Neuronal stem cell (in vitro differentiated cells): ENCODE data around the gene TF. TPM values are rescaled to one million over a fixed set of nuclear protein-coding genes. Genes with fewer than 3 reads are reported as not detected.

ENCODE experiments used
- DNase-seq: peaks from one replicate; pipeline ENCODE4 v3.0.0-alpha.2; 2013; ENCODE audit warnings: low spot score
- H2AFZ ChIP-seq: one replicate; pipeline ENCODE4 v1.6.1; 2013; ENCODE audit warnings: mild to moderate bottlenecking, low read length, inconsistent platforms
- H2AK5ac ChIP-seq: 2 replicates; pipeline ENCODE4 v1.6.1; 2013; ENCODE audit warnings: low read depth, mild to moderate bottlenecking, inconsistent platforms, low read length, moderate library complexity, mixed read lengths
- H2BK120ac ChIP-seq: 2 replicates; pipeline ENCODE4 v1.6.1; 2013; ENCODE audit warnings: low read depth, mild to moderate bottlenecking, inconsistent platforms, low read length, moderate library complexity, mixed read lengths
- H2BK12ac ChIP-seq: one replicate; pipeline ENCODE4 v1.6.1; 2013; ENCODE audit warnings: low read length, inconsistent platforms
- H2BK15ac ChIP-seq: 2 replicates; pipeline ENCODE4 v1.6.1; 2013; ENCODE audit warnings: mild to moderate bottlenecking, low read length, inconsistent platforms, mixed read lengths
- H2BK5ac ChIP-seq: one replicate; pipeline ENCODE4 v1.6.1; 2013; ENCODE audit warnings: inconsistent platforms, mild to moderate bottlenecking, low read length, moderate library complexity
- H3K14ac ChIP-seq: one replicate; pipeline ENCODE4 v1.6.1; 2013; ENCODE audit warnings: low read length, inconsistent platforms
- H3K18ac ChIP-seq: 2 replicates; pipeline ENCODE4 v1.6.1; 2013; ENCODE audit warnings: low read length, inconsistent platforms
- H3K23ac ChIP-seq: 2 replicates; pipeline ENCODE4 v1.6.1; 2013; ENCODE audit warnings: low read depth, mild to moderate bottlenecking, mixed read lengths, low read length, inconsistent platforms; ENCODE audit not compliant: poor library complexity
- H3K27ac ChIP-seq: replicated peaks from 3 replicates; pipeline ENCODE4 v1.5.1; 2013; ENCODE audit warnings: low read length, inconsistent platforms
- H3K27me3 ChIP-seq, 3 experiments: 2 replicates each; pipeline ENCODE4 v1.6.1; 2013; ENCODE audit warnings: low read length in 3 of 3, mild to moderate bottlenecking in 2 of 3, inconsistent platforms in 1 of 3, low read depth in 1 of 3, mixed read lengths in 1 of 3, moderate library complexity in 1 of 3; ENCODE audit not compliant: control insufficient read depth in 3 of 3, insufficient read depth in 3 of 3
- H3K36me3 ChIP-seq, 2 donors: replicated peaks in 1 of 2; 2 replicates each; pipeline ENCODE4 v1.6.1; 2013; ENCODE audit warnings: low read length in 2 of 2; ENCODE audit not compliant: control insufficient read depth in 2 of 2, insufficient read depth in 2 of 2
- H3K4ac ChIP-seq: 2 replicates; pipeline ENCODE4 v1.6.1; 2013; ENCODE audit warnings: inconsistent platforms, mild to moderate bottlenecking, low read length, moderate library complexity
- H3K4me1 ChIP-seq, 2 donors: 1 replicate in 1 of 2; 2 replicates in 1 of 2; pipeline ENCODE4 v1.6.1; 2013; ENCODE audit warnings: low read length in 2 of 2, low read depth in 1 of 2; ENCODE audit not compliant: control insufficient read depth in 2 of 2, insufficient read depth in 1 of 2
- H3K4me2 ChIP-seq: one replicate; pipeline ENCODE4 v1.6.1; 2013; ENCODE audit warnings: mild to moderate bottlenecking, low read length, inconsistent platforms; ENCODE audit not compliant: insufficient read depth, poor library complexity, severe bottlenecking
- H3K4me3 ChIP-seq, 2 donors: 2 replicates each; pipeline ENCODE4 v1.5.1; 2013; ENCODE audit warnings: low read length in 2 of 2, mild to moderate bottlenecking in 2 of 2, inconsistent platforms in 1 of 2, moderate library complexity in 1 of 2
- H3K79me1 ChIP-seq: one replicate; pipeline ENCODE4 v1.6.1; 2013; ENCODE audit warnings: low read depth, mild to moderate bottlenecking, inconsistent platforms, low read length, moderate library complexity
- H3K9ac ChIP-seq: one replicate; pipeline ENCODE4 v1.6.1; 2013; ENCODE audit warnings: mild to moderate bottlenecking, low read depth, low read length, inconsistent platforms; ENCODE audit not compliant: poor library complexity
- H3K9me3 ChIP-seq, 2 donors: replicated peaks in 1 of 2; 2 replicates each; pipeline versions ENCODE3 to v1.6.1; 2013; ENCODE audit warnings: low read length in 2 of 2, mild to moderate bottlenecking in 2 of 2, inconsistent platforms in 1 of 2, low read depth in 1 of 2, mixed read lengths in 1 of 2, moderate library complexity in 1 of 2; ENCODE audit not compliant: control insufficient read depth in 2 of 2, insufficient read depth in 1 of 2
- H4K8ac ChIP-seq: one replicate; pipeline ENCODE4 v1.6.1; 2013; ENCODE audit warnings: low read depth, mild to moderate bottlenecking, inconsistent platforms, low read length, moderate library complexity
- H4K91ac ChIP-seq: one replicate; pipeline ENCODE4 v1.6.1; 2013; ENCODE audit warnings: low read length, low read depth, mild to moderate bottlenecking, inconsistent platforms; ENCODE audit not compliant: poor library complexity
- WGBS, 2 donors: extraction: QIAGEN DNeasy Blood & Tissue Kit; methylation state at CpG; one replicate each; pipeline ENCODE4 v1.1.7; 2013; ENCODE audit warnings: missing lambda C conversion rate in 2 of 2, mixed read lengths in 1 of 2; ENCODE audit not compliant: insufficient read length in 2 of 2, insufficient replicate concordance in 1 of 2; ENCODE audit errors: extremely low coverage in 2 of 2; 5-methylcytosine and 5-hydroxymethylcytosine counted together
- small RNA-seq: library from polyadenylated mRNA; stranded (forward); fragments of <200 nt; extraction: miRNeasy Mini kit (QIAGEN cat#:217004); gene quantifications from one replicate; pipeline ENCODE3, GENCODE V24; 2013; ENCODE audit not compliant: insufficient read depth

Gene TF

GRCh38 chr3:133842158-133842557 lies 96.0 kb downstream of the TF start:
- no peak overlapping the region for H4K91ac ChIP-seq
- no peak for DNase-seq
- H3K4ac ChIP-seq: no peak overlapping the region
- H3K4me3 ChIP-seq: no peak overlapping the region
- no peak overlapping the region for H2BK120ac ChIP-seq
- H3K18ac ChIP-seq: no peak overlapping the region
- peaks cover 0 to 4% (median 0%) of the 10 kb centered on the region in 3 experiments for H3K27me3 ChIP-seq
- peaks cover 0 to 2% of the 10 kb centered on the region in 2 donors for H3K9me3 ChIP-seq
- peak overlapping the region; percentile 51 for H3K9ac ChIP-seq
- H4K8ac ChIP-seq: no peak overlapping the region
- H3K4me1 ChIP-seq: peaks cover 0 to 2% of the 10 kb centered on the region in 2 donors
- H2BK12ac ChIP-seq: no peak overlapping the region
- peak overlapping the region; percentile 31 for H3K14ac ChIP-seq
- H2AK5ac ChIP-seq: no peak overlapping the region
- peaks cover 0 to 11% of the 10 kb centered on the region in 2 donors for H3K36me3 ChIP-seq
- no peak overlapping the region for H3K4me2 ChIP-seq
- WGBS, 2 donors: no CpG with 5 or more reads among the region's 4 CpGs
- peak overlapping the region; percentile 86 for H3K23ac ChIP-seq
- no peak overlapping the region for H2AFZ ChIP-seq
- H2BK5ac ChIP-seq: no peak overlapping the region
- no peak overlapping the region for H2BK15ac ChIP-seq
- no peak overlapping the region for H3K27ac ChIP-seq
- no peaks in the 10 kb centered on the region for H3K79me1 ChIP-seq

DNA sequence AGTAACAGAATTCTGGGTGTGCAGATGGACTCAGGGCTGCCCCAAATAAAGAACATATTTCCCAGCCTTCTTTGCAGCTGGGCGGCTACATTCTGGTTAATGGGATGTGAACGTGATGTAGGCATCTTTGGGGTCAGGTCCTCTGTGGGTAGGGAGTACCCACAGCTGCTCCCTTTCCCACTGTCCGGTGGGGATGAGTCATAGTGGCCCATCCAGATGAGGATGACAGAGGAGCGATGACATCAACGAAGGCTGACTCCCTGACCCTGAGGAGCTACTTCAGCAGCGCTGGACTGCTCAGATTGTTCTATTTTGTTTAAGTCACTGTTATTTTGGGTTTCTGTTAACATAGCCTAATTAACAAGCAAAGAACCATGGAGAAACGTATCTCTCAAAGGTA lies 97.4 kb downstream of the TF start:
- no peak overlapping the region for H3K9ac ChIP-seq
- H2AK5ac ChIP-seq: no peak overlapping the region
- H3K14ac ChIP-seq: no peak overlapping the region
- no peak overlapping the region for H3K4me3 ChIP-seq
- no peak overlapping the region for H2BK15ac ChIP-seq
- H3K36me3 ChIP-seq: peaks cover 0 to 8% of the 10 kb centered on the region in 2 donors
- H4K91ac ChIP-seq: no peak overlapping the region
- no peak for DNase-seq
- H2BK12ac ChIP-seq: no peak overlapping the region
- H3K4me1 ChIP-seq: peaks cover 0 to 2% of the 10 kb centered on the region in 2 donors
- H4K8ac ChIP-seq: no peak overlapping the region
- no peak overlapping the region for H2BK5ac ChIP-seq
- peaks cover 0 to 4% (median 0%) of the 10 kb centered on the region in 3 experiments for H3K27me3 ChIP-seq
- H3K4me2 ChIP-seq: no peak overlapping the region
- H2AFZ ChIP-seq: no peak overlapping the region
- no peak overlapping the region for H2BK120ac ChIP-seq
- H3K27ac ChIP-seq: no peak overlapping the region
- no peak overlapping the region for H3K4ac ChIP-seq
- WGBS, 2 donors: no CpG with 5 or more reads among the region's 7 CpGs
- H3K79me1 ChIP-seq: no peaks in the 10 kb centered on the region
- H3K18ac ChIP-seq: no peak overlapping the region
- H3K23ac ChIP-seq: no peak overlapping the region
- peaks cover 0 to 2% of the 10 kb centered on the region in 2 donors for H3K9me3 ChIP-seq

DNA sequence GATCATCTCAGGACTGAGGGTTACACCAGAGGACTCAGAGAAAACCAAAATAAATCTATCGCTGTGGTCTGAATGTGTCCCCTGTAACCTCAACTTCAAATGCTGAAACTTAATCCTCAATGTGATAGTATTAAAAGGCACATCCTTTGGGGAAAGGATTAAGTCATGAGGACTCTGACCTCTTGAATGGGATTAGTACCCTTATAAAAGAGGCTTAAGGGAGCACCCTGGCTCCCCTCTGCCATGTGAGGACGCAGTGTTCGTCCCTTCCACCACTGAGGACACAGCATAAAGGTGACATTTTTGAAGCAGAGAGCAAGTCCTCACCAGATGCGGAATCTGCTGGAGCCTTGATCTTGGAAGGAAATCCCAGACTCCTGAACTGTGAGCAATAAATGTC lies 98.9 kb downstream of the TF start:
- Histone ChIP-seq H4K91ac (no peak overlapping the region), H3K4ac (no peak overlapping the region), H3K27ac (no peak overlapping the region), H3K4me3 (no peak overlapping the region), H2BK15ac (no peak overlapping the region), H3K4me1 (peaks cover 0 to 2% of the 10 kb centered on the region in 2 donors), H3K79me1 (no peaks in the 10 kb centered on the region), H3K4me2 (no peak overlapping the region), H3K27me3 (peaks cover 0 to 4% (median 0%) of the 10 kb centered on the region in 3 experiments), H2AK5ac (no peak overlapping the region), H3K14ac (no peak overlapping the region), H3K23ac (no peak overlapping the region), H3K9me3 (peaks cover 0 to 2% of the 10 kb centered on the region in 2 donors), H2BK12ac (no peak overlapping the region), H2BK120ac (no peak overlapping the region), H3K36me3 (no peaks in the 10 kb centered on the region), H2AFZ (no peak overlapping the region), H3K9ac (no peak overlapping the region), H3K18ac (no peak overlapping the region), H2BK5ac (no peak overlapping the region), H4K8ac (no peak overlapping the region)
- WGBS, 2 donors: no CpG with 5 or more reads among the region's 4 CpGs
- no peak for DNase-seq

Small RNA genes within 50 kb of the gene (small RNA-seq; reads per million reads assigned to genes)
- not detected for gene RNA5SP140
